Epithelial cell of proximal tubule (primary cell): ENCODE measurements around the gene EFCAB12. TPM values are rescaled to one million over a fixed set of nuclear protein-coding genes. Genes with fewer than 3 reads are reported as not detected.
A peak's percentile ranks its signal among the peaks of the same experiment; 100 is the strongest.
"Not testable (repeated sequence)": the region's sequence is repeated elsewhere in the genome, so short reads cannot be mapped to it uniquely, and the experiment has no call there.

Experiments
- DNase-seq: peaks from one replicate; pipeline ENCODE4 v3.0.0-alpha.2; 2011; ENCODE audit warnings: low read depth
- H3K4me3 ChIP-seq: 2 replicates; pipeline ENCODE4 v1.5.1; 2011; ENCODE audit warnings: low read depth, mild to moderate bottlenecking, low read length
- CTCF ChIP-seq: conservative IDR thresholded peaks from 2 replicates; pipeline ENCODE4 v1.5.1; 2012; ENCODE audit warnings: low read depth, mild to moderate bottlenecking, low read length
- total RNA-seq: library from RNA; depleted of rRNA; stranded (reverse); fragments of >200 nt; gene quantifications from 2 replicates; pipeline ENCODE4 v1.2.3, GENCODE V29; 2015

The EFCAB12 gene
- total RNA-seq, 1 donor from 2014 or later = not detected

- no peak overlapping the region for H3K4me3 ChIP-seq
- DNase-seq = no peak
- TF ChIP-seq CTCF = no peak
Measured at GRCh38 chr3:129384594-129385323, 43.7 kb downstream of the EFCAB12 start.

GRCh38 chr3:129384103-129384502 lies 44.3 kb downstream of the EFCAB12 start:
- H3K4me3 ChIP-seq, DNase-seq: not testable (repeated sequence)

- DNase-seq = no peak
- TF ChIP-seq CTCF = peak; percentile 96
- no peak overlapping the region for H3K4me3 ChIP-seq
Measured at GRCh38 chr3:129383292-129383860, 45.1 kb downstream of the EFCAB12 start.

- no peak overlapping the region for H3K4me3 ChIP-seq
- TF ChIP-seq CTCF = no peak
Measured at GRCh38 chr3:129382366-129382765, 46.1 kb downstream of the EFCAB12 start.

GRCh38 chr3:129379582-129380358 lies 48.7 kb downstream of the EFCAB12 start:
- DNase-seq = no peak
- H3K4me3 ChIP-seq = no peak overlapping the region
- no peak for TF ChIP-seq CTCF

More at GRCh38 chr3:129382366-129382765, 46.1 kb downstream of the EFCAB12 start:
- no peak for DNase-seq

- no peak for TF ChIP-seq CTCF
- no peak for DNase-seq
- H3K4me3 ChIP-seq = no peak overlapping the region
Measured at GRCh38 chr3:129378949-129379348, 49.5 kb downstream of the EFCAB12 start.

GRCh38 chr3:129377615-129378014 lies 50.8 kb downstream of the EFCAB12 start:
- TF ChIP-seq CTCF = no peak
- no peak for DNase-seq
- H3K4me3 ChIP-seq = no peak overlapping the region
